Gastroesophageal sphincter (tissue), 4 donors: ENCODE results near the gene SLC25A27. TPM values are rescaled to one million over a fixed set of nuclear protein-coding genes. Genes with fewer than 3 reads are reported as not detected.

Experiments used
- ATAC-seq: fragments of 150-250 bp; one replicate; pipeline ENCODE4 v1.9.1; 2016; ENCODE audit warnings: mild to moderate bottlenecking, moderate library complexity
- H3K27ac ChIP-seq, 4 donors: fragments of 200-600 bp; sonication (generic) in 3 of 4; 1 replicate in 3 of 4; 2 replicates in 1 of 4; pipeline ENCODE4 v1.5.1; 2016 to 2019
- H3K27me3 ChIP-seq: fragments of 200-600 bp; sonication (generic); one replicate; pipeline ENCODE4 v1.5.1; 2019
- H3K36me3 ChIP-seq, 2 donors: fragments of 200-600 bp; sonication (generic); one replicate each; pipeline ENCODE4 v1.5.1; 2019; ENCODE audit warnings: control low read depth in 1 of 2
- H3K4me1 ChIP-seq, 3 donors: fragments of 200-600 bp; sonication (generic); 1 replicate in 2 of 3; 2 replicates in 1 of 3; pipeline ENCODE4 v1.5.1; 2016 to 2019; ENCODE audit warnings: control low read depth in 2 of 3
- H3K4me3 ChIP-seq, 2 donors: fragments of 200-600 bp; sonication (generic); one replicate each; pipeline ENCODE4 v1.5.1; 2019; ENCODE audit warnings: mild to moderate bottlenecking in 1 of 2, moderate library complexity in 1 of 2
- H3K9me3 ChIP-seq, 3 donors: fragments of 200-600 bp; sonication (generic); one replicate each; pipeline ENCODE4 v1.5.1; 2017 to 2019; ENCODE audit warnings: control low read depth in 2 of 3
- CTCF ChIP-seq, 4 experiments: fragments of 200-600 bp in 2 of 4; fragments of 450-650 bp in 2 of 4; sonication (generic) in 1 of 4; IDR thresholded peaks; one replicate each; pipeline ENCODE4 v1.5.1; 2017 to 2019; ENCODE audit warnings: antibody characterized with exemption in 4 of 4, mild to moderate bottlenecking in 2 of 4, moderate library complexity in 2 of 4
- EP300 ChIP-seq: sonication (generic); formaldehyde crosslinking; IDR thresholded peaks from one replicate; pipeline ENCODE4 v1.6.1; 2017; ENCODE audit warnings: antibody characterized with exemption, mild to moderate bottlenecking
- POLR2A ChIP-seq, 2 donors: fragments of 450-650 bp; IDR thresholded peaks; one replicate each; pipeline ENCODE4 v1.6.1; 2017; ENCODE audit warnings: antibody characterized with exemption in 2 of 2, mild to moderate bottlenecking in 2 of 2, moderate library complexity in 1 of 2
- POLR2AphosphoS5 ChIP-seq: sonication (generic); formaldehyde crosslinking; IDR thresholded peaks from one replicate; pipeline ENCODE4 v1.6.1; 2017; ENCODE audit warnings: antibody characterized with exemption
- WGBS, 2 donors: methylation state at CpG; one replicate each; pipeline ENCODE4 v1.1.5; 2018; ENCODE audit warnings: low coverage in 1 of 2; 5-methylcytosine and 5-hydroxymethylcytosine counted together
- total RNA-seq, 4 donors: library from RNA; depleted of rRNA; stranded (reverse); fragments of >200 nt; gene quantifications; one replicate each; pipeline ENCODE4 v1.1.0, GENCODE V29; 2016

The SLC25A27 gene
- total RNA-seq, 4 donors from 2014 or later: 7.8 to 82.2 (median 47.3) TPM

GRCh38 chr6:46689657-46690056, 36.9 kb downstream of the SLC25A27 start:
- 58 to 73% methylated on average over 3 of the region's 3 CpGs for WGBS, 2 donors
- Histone ChIP-seq H3K4me1 (peaks cover 0 to 8% (median 0%) of the 10 kb centered on the region in 3 donors), H3K27ac (no peak overlapping the region), H3K27me3 (no peaks in the 10 kb centered on the region), H3K36me3 (no peaks in the 10 kb centered on the region), H3K9me3 (no peaks in the 10 kb centered on the region), H3K4me3 (no peak overlapping the region)
- ATAC-seq: no peak
- TF ChIP-seq POLR2A (IDR thresholded peaks at IDR 0.05) (no peak), POLR2AphosphoS5 (no peak), EP300 (no peak), CTCF (IDR thresholded peaks at IDR 0.05) (no peak)

- Histone ChIP-seq H3K27me3 (no peaks in the 10 kb centered on the region), H3K36me3 (no peaks in the 10 kb centered on the region), H3K4me1 (peaks cover 0 to 8% (median 0%) of the 10 kb centered on the region in 3 donors), H3K4me3 (no peak overlapping the region), H3K27ac (no peak overlapping the region), H3K9me3 (no peaks in the 10 kb centered on the region)
- TF ChIP-seq CTCF (IDR thresholded peaks at IDR 0.05) (no peak), POLR2AphosphoS5 (no peak), POLR2A (IDR thresholded peaks at IDR 0.05) (no peak), EP300 (no peak)
- WGBS, 2 donors: 53 to 80% methylated on average over 2 of the region's 2 CpGs
- ATAC-seq: no peak
Observed at GRCh38 chr6:46690141-46690755, 37.5 kb downstream of the SLC25A27 start.

- Histone ChIP-seq H3K36me3 (no peaks in the 10 kb centered on the region), H3K27me3 (no peaks in the 10 kb centered on the region), H3K4me1 (peaks cover 0 to 8% (median 0%) of the 10 kb centered on the region in 3 donors), H3K27ac (no peak overlapping the region), H3K9me3 (no peaks in the 10 kb centered on the region), H3K4me3 (no peak overlapping the region)
- 63% methylated on average over 1 of the region's 1 CpG for WGBS, 2 donors
- ATAC-seq: no peak
- TF ChIP-seq POLR2AphosphoS5 (no peak), EP300 (no peak), POLR2A (IDR thresholded peaks at IDR 0.05) (no peak), CTCF (IDR thresholded peaks at IDR 0.05) (no peak)
Observed at GRCh38 chr6:46690911-46691451, 38.2 kb downstream of the SLC25A27 start.

GRCh38 chr6:46699970-46700369, 47.2 kb downstream of the SLC25A27 start:
- H3K27me3 ChIP-seq: no peaks in the 10 kb centered on the region
- TF ChIP-seq EP300 (no peak), POLR2A (IDR thresholded peaks at IDR 0.05) (no peak), CTCF (IDR thresholded peaks at IDR 0.05) (no peak), POLR2AphosphoS5 (no peak)
- no peak for ATAC-seq
- no peak overlapping the region for H3K27ac ChIP-seq
- H3K4me1 ChIP-seq: no peaks in the 10 kb centered on the region
- WGBS, 2 donors: 73 to 93% methylated on average over 1 of the region's 1 CpG
- no peak overlapping the region for H3K4me3 ChIP-seq
- no peaks in the 10 kb centered on the region for H3K9me3 ChIP-seq
- H3K36me3 ChIP-seq: no peaks in the 10 kb centered on the region

- Histone ChIP-seq H3K27ac (no peak overlapping the region), H3K27me3 (no peaks in the 10 kb centered on the region), H3K9me3 (no peaks in the 10 kb centered on the region), H3K4me1 (no peaks in the 10 kb centered on the region), H3K36me3 (no peaks in the 10 kb centered on the region), H3K4me3 (no peak overlapping the region)
- TF ChIP-seq POLR2AphosphoS5 (no peak), CTCF (IDR thresholded peaks at IDR 0.05) (peak in 1 of 4 experiments; percentile 5), POLR2A (IDR thresholded peaks at IDR 0.05) (no peak), EP300 (no peak)
- no peak for ATAC-seq
- 13 to 24% methylated on average over 3 of the region's 3 CpGs for WGBS, 2 donors
Observed at GRCh38 chr6:46704562-46704961, 51.8 kb downstream of the SLC25A27 start.
